ENCODE measurements around the gene HHIPL1.
A peak's percentile ranks its signal among the peaks of the same experiment; 100 is the strongest.

Gene HHIPL1

DNA sequence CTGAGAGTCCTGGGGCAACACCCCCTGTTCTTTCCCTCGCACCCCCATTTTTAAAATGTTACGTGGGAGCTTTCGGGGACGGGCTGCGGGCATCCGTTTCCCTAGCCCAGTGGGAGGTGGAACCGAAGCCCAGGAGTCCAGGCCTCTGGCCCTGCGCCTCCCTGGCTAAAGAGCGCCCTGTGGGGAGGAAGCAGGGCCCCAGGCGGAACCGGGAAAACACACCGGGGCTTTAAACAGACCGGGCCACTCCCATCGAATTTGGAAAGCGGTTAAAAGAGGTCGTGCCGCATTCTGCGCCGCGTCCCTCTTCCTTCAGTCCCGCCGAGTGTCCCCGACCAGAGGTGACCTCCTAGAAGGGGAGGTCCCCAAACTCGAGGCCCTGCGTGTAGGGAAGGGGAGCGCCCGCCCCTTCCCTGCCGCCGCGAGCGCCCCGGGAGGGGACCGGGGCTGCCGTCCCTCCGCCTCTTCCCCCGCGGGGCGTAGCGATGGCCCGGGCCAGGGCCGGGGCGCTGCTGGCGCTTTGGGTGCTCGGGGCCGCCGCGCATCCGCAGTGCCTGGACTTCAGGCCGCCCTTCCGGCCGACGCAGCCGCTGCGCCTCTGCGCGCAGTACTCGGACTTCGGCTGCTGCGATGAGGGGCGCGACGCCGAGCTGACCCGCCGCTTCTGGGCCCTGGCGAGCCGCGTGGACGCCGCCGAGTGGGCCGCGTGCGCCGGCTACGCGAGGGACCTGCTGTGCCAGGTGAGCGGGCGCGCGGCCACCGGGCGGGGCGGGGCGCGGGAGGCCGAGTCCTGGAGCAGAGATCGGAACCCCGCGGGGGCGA lies at the start of gene HHIPL1:
TSS of gene HHIPL1 (plus strand) at position 407 of the 822 bp plus-strand sequence. CDS start at position 486, 79 bp downstream.
- peak; percentile 72 for DNase-seq (ENCODE audit: low spot score)

DNA sequence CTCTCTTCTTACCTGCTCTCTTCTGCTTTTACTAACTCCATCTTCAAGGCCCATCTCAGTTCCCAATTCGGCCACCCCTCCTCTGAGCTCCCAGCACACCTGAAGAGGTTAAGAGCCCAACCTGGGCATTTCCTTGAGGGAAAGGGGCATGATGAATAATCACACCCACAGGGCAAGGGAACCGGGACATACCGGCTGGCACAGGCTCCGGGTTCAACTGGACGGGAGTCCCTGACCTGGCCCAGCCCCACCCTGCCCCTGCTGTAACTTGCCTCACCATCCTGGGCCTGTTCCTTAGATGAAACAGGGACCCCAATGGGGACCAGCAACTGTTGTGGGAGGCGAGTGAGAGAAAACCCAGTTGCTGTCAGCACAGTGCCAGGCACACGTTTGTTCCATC lies 49.4 kb upstream of the HHIPL1 start:
- DNase-seq (ENCODE audit: low spot score), result no peak

DNA sequence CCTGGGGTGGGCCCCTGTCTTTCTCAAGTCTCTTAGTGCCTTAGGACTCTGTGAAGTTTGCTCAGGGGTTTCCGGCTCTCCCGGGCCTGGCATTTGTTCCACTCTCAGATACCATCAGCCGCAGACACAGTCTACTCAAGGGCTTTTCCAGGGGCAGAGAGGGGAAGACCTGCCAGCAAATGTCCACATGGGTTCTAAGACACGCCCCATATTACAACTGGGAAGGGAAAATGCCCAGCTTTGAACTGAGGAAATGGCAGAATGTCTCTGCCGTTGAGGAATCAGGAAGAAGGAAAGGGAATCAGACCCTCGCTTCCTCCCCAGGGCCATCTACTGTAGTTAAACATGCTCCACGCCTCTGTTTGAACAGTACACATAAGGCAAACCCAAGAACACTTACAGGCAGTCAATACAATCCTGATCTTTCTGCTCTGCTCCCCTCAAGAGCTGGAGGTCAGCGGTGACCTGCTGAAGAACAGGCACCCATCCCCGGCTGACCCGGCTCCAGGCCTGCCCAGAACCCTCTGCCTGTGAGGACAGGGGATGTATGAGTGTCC lies 48.8 kb upstream of the HHIPL1 start:
- no peak for DNase-seq (ENCODE audit: low spot score)

DNA sequence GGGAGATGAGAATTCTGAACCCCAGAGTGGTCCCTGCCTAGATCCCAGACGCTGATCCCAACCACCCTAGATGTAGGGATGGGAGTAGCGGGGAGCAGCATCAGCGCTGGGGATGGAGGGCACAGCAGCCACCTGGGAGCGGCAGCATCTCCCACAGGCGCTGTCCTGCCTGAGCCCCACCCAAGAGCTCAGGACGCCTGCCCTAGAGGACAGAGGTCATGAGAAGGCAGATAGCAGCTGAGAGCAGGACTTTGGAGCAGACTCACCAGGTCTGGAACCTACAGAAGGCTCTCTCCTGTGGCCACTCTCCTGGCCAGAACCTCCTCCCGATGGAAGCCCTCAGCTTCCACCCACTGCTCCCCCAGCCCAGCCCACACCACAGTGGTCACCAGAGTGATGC lies 48.2 kb upstream of the HHIPL1 start:
- DNase-seq (ENCODE audit: low spot score), result no peak

DNA sequence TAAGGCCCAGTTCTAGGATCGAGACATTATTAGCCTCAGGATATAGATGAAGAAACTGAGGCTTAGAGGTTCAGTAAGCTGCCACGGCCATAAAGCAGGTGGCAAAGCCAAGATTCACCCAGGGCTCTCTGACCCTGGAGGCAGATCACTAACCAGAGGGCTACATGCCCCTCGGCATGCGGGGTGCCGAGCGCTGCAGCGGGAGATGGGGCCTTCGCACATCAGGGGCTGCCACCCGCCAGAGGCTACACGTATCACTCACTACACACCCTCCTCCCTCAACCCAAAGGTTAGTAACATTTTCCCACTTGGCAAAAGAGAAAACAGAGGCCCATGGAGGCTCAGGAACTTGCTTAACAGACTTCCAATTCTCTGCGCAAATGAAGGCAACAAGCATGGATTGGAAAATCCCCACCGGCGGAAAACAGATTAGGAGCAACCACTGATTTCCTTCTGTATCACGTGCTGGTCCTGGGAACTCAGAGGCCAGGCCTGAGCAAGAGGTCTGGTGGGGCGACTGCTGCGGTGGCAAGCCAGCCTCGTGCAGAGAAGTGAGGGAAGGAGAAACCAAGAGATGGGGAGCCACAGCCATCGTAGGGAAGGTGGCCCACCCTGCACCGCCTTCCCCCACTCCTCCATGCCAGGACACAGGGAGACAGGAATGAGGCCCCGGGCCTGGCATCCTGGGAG lies 46.9 kb upstream of the HHIPL1 start:
- DNase-seq (ENCODE audit: low spot score), result no peak

DNA sequence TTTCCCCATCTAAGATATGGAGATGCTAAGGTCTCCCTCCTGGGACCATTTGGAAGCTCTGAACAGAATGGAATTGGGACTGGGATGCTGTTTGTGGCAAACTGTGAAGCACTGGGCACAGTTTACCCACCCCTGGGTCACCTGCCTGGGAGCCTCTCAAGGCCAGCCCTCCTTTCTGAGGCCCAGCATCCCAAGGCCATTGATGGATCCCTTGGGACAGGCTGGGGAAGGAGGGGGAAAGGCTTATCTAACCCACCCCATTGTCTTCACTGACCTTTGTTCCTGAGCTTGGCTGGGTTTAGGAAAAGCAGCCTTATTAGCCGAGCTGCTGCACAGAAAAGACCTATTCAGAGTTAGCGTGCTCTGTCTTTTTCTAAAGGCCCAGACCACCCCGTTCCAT lies 46.2 kb upstream of the HHIPL1 start:
- no peak for DNase-seq (ENCODE audit: low spot score)

DNA sequence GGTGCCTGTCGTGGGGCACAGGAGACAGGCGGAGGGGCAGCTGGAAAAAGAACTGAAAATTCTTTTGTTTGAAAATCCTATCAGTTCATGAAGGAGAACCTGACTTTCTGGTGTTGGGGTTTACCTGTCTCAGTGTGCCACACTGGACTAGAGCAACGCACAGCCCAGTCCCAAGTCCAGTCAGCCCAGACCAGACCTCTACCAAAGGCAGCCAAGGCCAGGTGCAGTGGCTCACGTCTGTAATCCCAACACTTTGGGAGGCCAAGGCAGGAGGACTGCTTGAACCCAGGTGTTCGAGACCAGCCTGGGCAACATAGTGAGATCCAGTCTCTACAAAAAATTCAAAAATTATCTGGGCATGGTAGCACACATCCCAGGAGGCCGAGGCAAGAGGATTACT lies 45.5 kb upstream of the HHIPL1 start:
- no peak for DNase-seq (ENCODE audit: low spot score)

DNA sequence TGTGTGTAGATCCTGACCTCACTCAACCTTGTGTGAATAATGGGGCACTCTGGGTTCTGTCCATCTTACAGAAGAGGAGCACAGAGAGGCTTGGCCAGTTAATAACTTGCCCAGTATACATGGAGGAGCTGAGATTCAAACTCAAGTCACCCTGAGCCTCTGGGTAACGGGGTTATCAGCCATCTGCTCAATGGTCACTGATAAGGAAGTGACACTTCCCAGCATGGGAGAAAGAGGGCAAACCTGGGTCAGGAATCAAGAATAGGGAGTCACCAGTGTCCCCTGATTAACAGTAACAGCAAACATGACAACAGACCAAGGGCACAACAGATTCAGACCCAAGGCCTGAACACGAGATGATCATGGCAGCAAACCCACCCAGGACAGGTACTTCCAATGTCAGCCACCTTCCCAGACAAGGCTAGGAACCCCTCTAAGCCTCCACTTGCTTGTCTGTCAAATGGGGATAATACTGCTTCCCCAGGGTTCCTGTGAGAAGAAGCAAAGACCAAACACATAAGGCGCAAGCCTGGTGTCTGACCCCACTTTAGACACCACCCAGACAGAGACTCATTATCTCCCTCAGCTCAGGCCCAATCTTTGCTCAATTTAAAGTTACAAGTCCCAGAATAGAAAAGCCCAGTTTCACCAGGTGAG lies 44.6 kb upstream of the HHIPL1 start:
- no peak for DNase-seq (ENCODE audit: low spot score)

DNA sequence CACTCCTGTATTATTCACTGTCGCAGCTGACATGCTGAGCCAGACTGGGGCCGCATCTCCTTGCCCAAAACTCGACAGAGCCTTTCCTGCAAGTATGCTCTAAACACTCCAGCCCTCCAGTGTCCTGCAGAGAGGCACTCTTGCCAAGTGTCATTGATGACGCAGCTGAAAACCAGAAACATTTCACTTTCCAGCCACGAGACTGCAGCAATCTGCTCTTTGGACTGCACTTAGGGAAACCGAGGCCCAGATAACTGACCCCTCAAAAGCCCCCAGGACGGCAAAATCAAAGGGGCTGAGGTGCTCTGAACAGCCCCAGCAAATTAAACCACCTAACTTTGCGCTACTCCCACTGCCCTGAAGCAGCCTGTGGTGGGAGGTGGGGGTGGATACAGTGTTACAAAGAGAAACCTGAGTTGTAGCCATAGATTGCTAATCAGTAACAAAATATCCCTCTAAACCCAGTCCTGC lies 43.5 kb upstream of the HHIPL1 start:
- DNase-seq (ENCODE audit: low spot score), result no peak

DNA sequence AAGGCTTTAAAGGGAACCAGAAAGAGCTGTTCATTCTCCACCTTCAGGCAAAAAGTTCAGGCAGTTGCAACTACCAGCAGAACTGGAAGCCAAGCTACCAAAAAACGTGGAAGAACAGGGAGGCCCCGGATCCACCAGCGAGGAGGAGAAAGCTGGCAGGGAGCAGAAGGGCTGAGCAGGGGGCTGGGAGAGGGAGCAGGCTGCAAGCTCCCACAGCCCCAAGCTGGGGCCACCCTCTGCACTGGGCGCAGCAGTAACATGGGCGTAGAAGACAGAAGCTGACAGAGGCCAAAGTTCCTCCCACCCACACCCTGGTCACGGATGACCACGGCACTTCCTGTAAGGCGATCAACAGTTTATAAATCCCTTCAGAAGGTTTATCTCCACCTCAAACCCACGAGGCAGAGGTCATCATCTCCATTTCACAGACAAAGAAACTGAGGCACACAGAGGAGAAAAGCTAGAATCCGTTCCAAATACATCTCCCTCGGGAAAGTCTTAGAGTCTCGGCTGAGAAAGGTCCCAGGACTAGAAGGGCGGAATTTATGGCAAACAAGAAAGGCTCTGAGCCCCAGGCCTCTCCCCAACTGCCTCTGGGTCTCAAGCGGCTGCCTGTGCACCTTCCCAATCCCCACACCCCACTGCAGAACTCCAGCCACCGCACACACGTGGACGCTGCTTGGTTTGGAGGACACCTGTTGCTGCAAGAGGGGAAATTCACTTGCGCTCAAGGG lies 42.7 kb upstream of the HHIPL1 start:
- DNase-seq (ENCODE audit: low spot score), result no peak

DNA sequence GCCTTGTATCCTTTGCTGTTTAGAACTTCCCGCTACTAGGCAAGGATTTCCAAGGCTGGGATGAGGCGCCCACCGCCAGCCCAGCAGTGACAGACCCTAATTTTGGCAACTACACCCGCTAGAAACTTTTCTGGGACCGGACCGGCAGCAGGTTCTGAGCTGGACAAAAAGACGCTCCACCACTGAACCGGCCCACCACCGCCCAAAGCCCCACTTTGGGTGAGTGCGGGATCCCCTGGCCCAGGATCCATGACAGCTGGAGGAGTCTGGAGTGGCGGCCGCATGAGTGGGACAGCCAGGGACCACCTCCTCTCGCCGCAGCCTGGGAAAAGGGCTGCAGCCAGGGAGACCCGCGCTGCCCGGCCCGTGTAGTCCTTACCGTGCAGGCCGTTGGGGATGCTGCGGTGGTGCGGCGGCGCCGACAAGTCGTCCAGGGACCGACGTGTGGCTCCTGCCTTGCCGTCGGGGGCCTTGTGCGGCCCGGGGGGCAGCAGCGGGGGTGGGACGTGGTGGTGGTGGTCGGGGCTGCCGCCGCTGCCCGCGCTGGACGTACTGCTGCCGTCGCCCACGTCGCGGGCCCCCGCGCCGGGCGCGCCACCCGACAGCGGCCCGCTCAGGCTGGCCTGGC lies 42.0 kb upstream of the HHIPL1 start:
- DNase-seq (ENCODE audit: low spot score), result no peak

DNA sequence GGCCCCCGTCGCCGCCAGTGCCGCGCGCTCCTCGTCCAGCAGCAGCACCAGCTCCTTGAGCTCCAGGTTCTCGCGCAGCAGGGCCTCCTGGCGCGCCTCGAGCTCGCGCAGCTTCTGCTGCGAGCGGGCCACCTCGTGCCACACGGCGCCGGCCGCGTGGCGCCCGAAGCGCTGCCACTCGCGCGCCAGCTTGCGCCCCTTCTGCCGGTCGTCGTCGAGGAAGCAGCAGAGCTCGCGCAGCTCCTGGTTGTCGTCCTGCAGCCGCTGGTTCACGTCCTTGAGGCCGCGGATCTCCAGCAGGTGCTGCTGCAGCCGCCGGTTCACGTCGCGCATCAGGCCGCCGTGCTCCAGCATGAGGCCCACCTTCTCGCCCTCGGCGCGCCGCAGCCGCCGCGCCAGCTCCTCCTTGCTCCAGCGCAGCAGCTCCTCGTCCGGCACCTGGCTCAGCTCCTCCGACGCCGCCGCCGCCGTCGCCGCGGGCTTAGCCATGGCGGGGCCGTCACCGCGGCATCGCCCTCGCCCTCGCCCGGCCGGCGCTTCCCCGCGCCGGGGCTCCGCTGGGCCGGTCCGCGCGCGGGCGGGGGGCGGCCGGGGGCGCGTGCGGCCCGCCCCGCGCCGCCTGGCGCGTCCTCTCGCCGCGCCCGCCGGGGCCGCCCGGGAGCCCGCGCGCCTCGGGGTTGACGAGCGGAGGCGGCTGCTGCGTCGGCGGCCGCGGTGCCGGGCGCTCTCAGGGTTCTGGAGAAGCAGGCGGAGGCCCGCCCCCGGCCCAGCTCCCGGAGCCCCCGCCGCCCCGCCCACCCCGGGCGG lies 41.3 kb upstream of the HHIPL1 start, which contains the start of gene CCDC85C:
TSS of gene CCDC85C (minus strand) at position 737 of the 807 bp plus-strand sequence. CDS start at position 489, 248 bp downstream.
- DNase-seq (ENCODE audit: low spot score), result peak; percentile 48

DNA sequence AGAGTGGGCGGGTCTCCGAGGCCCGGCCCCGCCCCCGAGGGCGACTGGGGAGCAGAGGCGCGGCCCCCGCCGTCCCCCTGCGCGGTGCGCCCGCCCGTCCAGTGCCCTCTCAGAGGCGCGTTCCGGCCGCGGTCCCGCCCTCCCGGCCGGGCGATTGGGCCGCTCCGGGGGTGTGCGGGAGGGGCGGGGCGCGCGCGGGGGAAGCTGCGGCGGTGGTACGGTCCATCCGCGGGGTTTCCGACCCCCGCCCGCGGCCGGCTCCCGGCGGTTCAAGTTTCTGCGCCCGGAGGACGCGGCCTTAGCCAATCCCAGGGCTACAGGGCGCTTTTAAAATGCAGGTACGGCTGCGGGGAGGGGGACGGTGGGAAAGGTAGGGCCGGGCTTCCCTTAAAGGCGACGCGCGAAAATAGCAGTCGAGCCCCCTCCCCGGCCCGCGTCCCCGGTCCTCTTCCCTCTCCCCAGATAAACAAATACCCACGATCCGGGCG lies 40.6 kb upstream of the HHIPL1 start:
- DNase-seq (ENCODE audit: low spot score), result peak; percentile 99

DNA sequence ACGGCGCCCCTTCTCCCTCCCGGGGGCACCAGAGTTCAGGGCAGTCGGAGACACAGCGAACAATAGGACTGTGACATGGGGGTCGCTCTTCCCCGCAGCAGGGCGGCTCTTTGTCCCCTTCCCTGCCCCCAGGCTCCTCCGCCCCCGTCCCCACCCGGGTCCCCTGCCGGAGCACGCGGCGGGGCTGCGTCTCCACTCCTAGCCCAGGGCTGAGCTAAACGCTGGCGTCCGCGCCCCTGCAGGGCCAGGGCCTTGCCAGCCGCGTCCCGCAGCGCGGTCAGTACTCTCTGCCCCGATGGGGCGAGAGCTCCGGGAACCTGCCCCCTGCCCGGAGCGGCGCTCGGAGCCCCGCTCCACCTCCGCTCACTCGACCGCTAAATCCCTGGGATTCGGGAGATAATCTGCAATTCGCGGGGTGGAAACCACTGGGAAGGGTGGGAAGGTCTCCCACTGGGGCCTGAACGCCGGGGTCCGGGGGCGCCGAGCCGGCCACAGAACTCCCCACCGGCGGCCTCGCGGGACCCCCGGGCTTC lies 40.1 kb upstream of the HHIPL1 start:
- peak; percentile 66 for DNase-seq (ENCODE audit: low spot score)

DNA sequence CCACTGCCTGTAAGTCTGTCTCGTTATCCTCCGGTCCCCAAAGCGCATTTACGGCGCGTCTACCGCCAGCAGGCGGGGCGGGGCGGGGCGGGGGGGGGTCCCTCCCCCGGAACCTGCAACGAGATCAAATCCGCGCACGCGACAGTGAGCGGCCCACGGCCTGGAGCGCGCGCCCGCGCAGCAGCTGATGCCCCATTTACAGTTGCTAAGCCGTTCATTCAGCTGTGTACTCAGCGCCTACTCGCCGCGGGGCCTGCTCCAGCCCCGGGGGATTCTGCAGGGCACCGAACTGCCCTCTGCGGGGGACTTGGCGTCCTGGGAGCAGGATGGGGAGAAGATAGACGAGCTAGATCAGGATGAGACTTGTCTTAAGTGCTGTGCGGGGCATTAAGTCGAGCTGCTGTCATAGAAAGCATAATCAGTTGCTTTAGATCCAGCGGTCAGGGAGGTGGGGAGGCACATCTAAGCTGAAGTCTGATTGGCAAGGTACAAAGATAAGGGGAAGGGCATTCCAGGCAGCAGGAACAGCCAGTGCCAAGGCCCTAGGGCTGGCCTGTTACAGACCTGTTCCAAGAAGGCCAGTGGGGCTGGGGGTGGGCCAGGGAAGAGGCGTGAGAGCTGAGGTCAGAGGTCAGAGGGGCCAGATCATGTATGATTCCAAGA lies 39.5 kb upstream of the HHIPL1 start:
- peak; percentile 84 for DNase-seq (ENCODE audit: low spot score)

DNA sequence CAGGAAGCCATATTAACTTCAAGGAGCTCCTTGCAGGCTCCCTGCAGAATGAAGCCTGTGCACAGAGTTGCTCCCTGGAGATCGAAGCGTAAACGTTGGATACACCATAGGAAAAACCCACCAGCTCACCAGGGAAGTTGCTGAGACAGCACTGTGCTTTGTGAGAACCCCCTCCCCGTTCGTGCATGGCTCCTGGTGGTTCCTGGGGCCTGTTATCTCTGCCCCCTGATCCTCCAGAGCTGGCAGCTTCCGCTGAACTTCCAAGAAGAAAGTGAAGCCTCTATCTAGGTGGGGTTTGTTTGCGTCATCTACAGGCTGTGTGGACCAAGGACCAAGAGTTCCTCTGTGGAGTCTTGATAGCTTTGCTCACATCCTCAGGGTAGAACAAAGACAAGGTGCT lies 38.6 kb upstream of the HHIPL1 start:
- DNase-seq (ENCODE audit: low spot score), result no peak

DNA sequence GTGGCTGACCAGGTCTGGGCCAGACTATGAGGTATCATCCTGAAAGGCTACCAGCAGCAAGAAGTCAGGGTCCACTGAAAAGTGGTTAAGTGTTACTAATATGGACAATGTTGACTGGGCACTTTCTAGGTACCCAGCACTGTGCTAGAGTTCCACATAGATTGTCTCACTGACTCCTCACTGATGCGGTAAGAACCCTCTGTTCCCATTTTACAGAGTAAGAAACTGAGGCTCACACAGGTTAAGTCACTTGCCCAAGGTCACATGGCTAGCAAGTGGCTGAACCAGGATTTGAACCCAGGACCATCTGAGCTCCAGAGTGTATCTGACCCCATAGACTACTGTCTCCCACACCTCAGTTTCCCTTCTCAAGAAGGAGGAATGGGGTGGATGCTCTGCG lies 36.3 kb upstream of the HHIPL1 start:
- DNase-seq (ENCODE audit: low spot score), result no peak

DNA sequence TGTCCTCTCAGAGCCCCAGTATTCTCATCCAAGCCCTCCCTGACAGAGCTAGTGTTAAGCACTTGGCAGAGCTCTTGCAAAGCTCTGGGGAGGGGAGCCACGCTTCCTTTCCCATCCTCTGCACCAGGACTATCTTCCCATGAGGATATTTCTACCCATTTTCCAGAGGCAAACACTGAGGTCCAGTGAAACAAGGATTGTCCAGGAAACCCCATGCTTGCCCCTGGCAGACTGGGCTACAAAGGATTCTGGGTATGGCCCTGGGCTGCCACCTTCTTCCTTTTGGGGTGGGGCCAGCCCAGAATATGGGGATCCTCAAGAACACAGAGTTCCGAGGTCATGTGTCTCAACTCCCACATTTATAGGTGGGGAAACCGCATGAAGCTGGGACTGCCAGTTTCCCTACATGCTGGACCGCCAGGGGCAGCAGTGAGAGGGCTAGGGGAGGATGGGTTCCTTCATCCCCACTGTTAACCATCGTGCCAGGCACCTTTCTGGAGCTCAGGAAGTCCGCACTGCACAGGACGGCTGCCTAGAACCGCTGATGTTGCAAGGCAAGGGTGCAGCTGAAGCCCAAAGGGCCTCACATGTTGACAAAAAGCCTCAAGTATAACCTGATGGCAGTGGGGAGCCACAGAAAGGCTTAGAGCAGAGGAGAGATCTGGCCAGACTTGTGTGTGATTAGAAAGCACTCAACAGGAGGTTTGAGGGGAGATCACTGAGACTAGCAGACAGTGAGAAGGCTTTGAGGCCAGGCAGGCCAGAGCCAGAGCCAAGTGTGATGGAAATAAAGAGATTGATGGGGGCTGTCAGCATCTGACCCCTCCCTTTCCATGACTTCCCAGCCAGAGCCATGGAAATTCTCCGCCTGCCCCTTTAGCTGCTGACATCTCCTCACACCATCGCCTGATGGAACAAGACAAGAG lies 35.4 kb upstream of the HHIPL1 start:
- no peak for DNase-seq (ENCODE audit: low spot score)

Measured in hepatic stellate cell (primary cell).